Gastrocnemius medialis (tissue), 4 donors: ENCODE results near the gene STIM1.

ENCODE experiments used
- CTCF ChIP-seq, 5 experiments: fragments of 450-650 bp in 3 of 5; fragments of 200-600 bp in 2 of 5; sonication (generic) in 2 of 5; IDR thresholded peaks in 4 of 5; conservative IDR thresholded peaks in 1 of 5; 1 replicate in 4 of 5; 2 replicates in 1 of 5; pipeline ENCODE4 v1.5.1; 2016 to 2019; ENCODE audit warnings: antibody characterized with exemption in 5 of 5, mild to moderate bottlenecking in 3 of 5, moderate library complexity in 3 of 5
- POLR2A ChIP-seq, 2 donors: fragments of 450-650 bp; IDR thresholded peaks; one replicate each; pipeline ENCODE4 v1.6.1; 2017; ENCODE audit warnings: antibody characterized with exemption in 2 of 2, mild to moderate bottlenecking in 2 of 2, moderate library complexity in 2 of 2

DNA sequence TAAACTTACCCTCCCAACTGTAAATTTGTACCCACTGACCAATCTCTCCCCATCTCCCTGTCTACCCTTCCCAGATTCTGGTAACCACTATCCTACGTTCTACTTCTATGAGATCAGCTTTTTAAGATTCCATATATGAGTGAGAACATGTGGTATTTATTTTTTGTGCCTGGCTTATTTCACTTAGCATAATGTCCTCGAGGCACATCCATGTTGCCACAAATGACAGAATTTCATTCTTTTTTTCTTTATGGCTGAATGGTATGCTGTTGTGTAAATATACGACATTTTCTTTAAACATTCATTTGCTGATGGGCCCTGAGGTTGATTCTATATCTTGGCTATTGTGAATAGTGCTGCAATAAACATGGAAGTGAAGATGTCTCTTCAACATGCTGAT, 164.4 kb downstream of the STIM1 start:
- no peak for TF ChIP-seq POLR2A (IDR thresholded peaks at IDR 0.05)
- TF ChIP-seq CTCF (IDR thresholded peaks at IDR 0.05 in 4 of 5, conservative IDR thresholded peaks at IDR 0.05 in 1 of 5), result no peak
